K562 treated with DMSO at 1 percent for 12 hours (cell line): ENCODE data around the gene GLP1R. TPM values are rescaled to one million over a fixed set of nuclear protein-coding genes. Genes with fewer than 3 reads are reported as not detected.

ENCODE experiments used
- total RNA-seq: library from RNA; unstranded; fragments of 300-600 nt; gene quantifications from 2 replicates; pipeline ENCODE4 v1.2.3, GENCODE V29; 2022; ENCODE audit not compliant: insufficient read depth

GLP1R gene
- not detected in 2 replicates for total RNA-seq

DNA sequence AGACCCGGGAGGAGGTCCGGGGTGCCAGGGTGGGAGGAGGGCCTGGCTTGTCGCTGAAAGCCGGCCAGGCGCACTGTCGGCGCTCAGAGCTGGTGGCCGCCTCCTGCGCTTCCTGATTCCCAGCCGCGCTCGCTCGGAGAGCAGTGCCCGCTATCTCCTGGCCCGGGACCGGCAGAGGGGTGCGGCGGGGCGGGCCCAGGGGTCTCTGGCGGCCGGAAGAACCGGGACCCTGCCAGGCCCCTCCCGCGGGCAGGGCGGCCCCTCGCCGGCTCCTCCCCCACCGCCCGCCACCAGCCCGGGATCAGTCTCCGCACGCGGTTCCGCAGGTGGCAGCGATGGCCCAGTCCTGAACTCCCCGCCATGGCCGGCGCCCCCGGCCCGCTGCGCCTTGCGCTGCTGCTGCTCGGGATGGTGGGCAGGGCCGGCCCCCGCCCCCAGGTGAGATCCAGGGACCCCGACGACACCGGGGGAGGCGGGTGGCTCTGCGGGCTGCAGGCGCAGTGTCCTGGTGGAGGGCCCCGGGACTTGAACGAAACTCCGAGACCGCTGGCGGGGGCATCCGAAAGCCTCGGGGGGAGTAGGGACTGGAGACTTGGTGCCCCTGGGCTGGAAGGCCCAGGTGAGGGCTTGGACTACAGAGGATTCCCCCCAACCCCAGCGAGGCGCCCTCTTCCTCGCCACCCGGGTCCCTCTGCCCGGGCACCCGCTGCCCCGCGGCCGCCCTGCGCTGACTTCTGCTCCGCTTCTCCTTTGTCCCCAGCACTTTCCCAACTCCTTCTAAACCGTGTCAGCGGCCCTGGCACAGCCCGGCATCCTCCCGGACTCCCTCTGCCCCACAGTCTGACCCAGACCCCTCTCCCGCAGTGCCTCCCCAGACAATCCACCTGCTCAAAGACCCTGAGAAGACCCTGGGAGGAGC, at the start of gene GLP1R:
Gene GLP1R, plus strand, starts transcription at position 301 of the 919 bp plus-strand sequence. Its CDS starts 60 bp downstream, at position 361.

DNA sequence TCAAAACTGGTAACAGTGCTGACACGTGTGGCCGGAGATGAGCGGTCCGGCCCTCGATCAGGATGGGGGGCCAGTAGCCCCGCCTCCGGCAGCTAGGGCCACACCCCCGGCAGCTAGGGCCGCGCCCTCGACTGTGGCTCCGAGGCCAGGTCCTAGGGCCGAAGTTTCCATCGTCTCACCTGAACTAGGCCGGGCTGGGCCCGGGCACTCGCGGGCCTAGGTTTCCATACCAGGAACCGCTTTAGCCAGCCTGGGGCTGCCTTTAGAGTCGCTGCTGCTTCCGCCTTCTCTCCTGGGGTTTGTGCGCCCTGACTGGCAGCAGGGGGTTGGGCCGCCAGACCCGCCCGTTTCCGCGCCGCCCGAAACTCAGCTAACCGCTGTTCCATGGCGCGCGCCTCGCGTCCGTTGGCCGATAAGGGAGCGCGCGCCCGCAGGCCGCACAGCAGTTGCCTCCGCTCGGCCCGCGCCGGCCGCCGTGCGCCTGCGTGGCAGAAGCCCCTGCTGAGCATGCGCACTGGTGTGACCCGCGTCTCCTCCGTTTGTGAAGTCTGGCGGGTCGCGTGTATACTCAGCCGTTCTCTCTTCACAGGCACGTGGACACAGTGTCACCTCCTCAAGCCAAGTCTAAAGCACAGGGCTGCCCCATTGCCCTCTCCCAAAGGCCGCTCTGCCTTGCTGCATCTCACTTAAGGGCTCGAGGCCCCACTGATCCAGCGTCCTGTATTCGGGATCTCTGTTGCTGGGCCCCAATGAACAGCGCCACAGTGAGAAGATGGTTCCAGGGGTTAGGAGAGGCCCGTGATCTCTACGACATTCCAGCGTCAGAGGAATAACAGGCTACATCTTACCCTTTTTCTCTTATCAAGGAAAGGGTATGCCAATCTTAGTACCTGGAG, 66.4 kb downstream of the GLP1R start, which contains the start of gene SAYSD1:
Gene SAYSD1, minus strand, starts transcription at position 483 of the 896 bp plus-strand sequence. Its CDS starts 97 bp downstream, at position 386.

Other genes with a start within 250 kb of the GLP1R start
- gene SAYSD1, start 66.4 kb downstream of the GLP1R start, total RNA-seq: 6.9 and 12.2 TPM in 2 replicates
- gene KCNK5, start 180.7 kb downstream of the GLP1R start, total RNA-seq: 11.8 and 19.0 TPM in 2 replicates